Fibroblast of peridontal ligament (primary cell): ENCODE data around the gene PALMD.

Experiments
- DNase-seq: peaks from one replicate; pipeline ENCODE4 v3.0.0-alpha.2; 2010; ENCODE audit errors: extremely low read depth

Gene PALMD

DNA sequence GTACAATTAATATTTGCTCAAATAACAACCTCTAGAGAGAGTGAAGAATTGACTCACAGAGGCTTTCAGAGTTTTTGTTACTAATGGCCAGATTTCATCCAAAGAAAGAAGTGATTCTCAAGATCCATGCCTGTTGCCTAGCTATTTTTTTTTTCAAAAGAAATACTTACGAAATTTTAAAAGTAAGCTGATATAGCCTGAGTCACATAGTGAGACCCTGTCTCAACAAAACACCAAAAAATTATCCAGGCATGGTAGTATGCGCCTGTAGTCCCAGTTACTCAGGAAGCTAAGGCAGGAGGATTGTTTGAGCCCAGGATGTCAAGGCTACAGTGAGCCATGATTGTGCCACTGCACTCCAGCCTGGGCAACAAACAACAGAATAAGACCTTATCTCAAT, 14.6 kb downstream of the PALMD start:
- peak; percentile 43 for DNase-seq

DNA sequence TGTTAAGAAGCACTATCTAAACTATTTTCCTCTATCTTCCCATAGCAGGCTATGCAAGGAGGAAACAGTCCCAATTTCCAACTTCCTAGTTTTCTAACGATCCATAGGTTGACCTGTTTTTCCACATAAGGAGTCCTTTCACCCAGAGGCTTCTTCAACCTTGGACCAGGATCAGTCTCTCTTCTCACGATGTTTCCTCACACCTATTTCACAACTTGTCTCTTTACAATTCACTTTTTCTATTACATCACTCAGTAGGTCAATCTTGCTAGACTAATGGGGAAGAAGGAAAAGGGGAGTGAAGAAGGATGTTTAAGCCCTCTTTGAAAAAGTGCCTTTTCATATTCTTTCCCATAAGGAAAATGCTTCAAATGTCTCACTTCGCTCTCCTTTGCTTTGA, 15.9 kb downstream of the PALMD start:
- peak; percentile 19 for DNase-seq

DNA sequence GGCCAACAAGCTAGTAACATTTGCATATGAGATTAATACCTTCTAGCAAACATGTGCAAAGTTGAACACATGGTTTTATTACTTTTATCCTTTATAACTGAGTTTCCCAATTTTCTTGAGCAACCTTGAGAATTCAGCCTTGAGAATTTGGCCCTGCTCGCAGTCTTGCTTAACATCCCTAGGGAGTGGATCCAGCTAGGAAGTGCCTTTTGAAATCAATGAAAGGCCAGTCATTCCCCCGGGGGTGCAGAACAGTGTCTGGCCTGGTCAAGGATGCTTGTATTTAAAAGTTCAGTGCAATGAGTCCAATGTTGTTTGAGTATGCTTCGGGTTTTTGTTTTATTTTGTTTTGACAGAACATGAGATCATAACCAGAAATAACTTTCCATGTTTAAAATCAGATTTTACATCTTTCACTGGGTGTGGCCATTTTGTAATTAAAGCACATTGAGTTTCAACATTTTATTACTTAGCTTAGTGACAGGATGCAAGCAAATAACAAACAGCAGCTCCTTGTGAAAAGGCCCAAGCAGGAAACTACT, 16.7 kb downstream of the PALMD start:
- DNase-seq, result peak; percentile 98

DNA sequence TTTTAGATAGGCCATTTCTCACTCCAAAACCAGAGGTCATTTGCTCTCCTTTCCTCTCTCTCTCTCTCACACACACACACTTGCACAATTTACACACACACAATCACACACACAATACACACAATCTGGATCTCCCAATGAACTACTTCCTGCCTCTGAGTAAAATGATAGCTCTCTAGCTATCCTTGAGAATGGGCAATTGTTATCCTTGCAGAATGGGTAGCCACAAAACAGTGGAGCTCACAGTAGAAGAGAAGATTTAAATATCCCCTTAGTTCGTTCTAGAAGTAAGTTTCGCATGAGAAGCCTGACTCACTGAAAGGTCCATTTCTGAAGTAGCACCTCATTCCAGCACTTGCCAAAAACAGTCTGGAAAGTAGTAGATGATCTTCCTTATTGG, 17.6 kb downstream of the PALMD start:
- no peak for DNase-seq

DNA sequence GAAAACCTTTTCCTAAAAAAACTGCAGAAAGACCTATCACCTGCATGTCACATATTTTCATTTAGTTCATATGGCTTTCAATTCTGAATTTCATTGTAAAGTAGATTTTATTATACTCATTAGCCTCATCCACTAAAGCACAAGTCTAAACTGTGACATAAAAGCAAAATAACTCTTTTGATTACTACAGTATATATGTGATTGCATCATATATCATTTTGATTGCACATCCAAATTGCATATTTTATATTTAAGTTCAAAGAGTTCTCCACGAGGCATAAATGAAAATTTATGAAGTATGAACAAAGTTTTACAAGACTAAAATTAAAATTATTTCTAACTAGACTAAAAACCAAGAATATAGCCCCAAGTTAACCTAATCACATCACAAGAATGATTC, 19.3 kb downstream of the PALMD start:
- DNase-seq, result no peak

DNA sequence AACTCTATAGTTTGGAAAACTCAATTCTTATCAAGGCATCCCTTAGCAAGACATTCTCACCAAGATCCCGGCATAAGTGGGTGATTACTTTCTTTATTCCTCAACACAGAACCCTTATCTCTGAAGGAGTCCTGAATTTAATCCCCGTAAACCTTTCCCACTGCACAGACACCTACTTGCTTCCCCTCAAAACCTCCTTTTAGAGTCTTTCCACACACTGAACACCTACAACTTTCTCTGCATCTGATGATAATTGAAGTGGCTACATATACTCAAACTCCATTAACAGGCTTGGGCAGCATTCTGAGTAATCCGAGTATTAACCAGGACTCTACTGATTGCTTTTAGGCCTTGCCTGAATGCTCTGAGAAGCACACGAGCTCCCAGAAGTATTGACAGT, 23.5 kb downstream of the PALMD start:
- DNase-seq, result no peak

DNA sequence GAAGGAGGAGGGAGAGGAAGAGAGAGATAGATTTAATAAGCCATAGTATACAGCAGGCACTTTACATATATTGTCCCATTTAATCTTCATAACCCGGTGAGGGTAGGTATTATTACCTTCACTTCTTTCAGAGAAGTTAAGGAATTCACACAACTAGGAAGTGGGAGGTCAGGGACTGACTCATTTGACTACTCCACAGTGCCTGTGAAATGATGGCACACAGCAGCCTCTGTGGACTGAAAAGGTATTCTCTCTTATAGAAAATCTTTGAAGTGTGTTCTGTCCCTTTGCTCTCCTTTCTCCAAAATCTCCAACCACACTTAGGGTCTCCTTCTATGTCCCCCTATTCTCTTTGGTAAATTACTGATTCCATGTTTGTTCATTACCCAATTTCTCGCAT, 23.9 kb downstream of the PALMD start:
- DNase-seq, result no peak

DNA sequence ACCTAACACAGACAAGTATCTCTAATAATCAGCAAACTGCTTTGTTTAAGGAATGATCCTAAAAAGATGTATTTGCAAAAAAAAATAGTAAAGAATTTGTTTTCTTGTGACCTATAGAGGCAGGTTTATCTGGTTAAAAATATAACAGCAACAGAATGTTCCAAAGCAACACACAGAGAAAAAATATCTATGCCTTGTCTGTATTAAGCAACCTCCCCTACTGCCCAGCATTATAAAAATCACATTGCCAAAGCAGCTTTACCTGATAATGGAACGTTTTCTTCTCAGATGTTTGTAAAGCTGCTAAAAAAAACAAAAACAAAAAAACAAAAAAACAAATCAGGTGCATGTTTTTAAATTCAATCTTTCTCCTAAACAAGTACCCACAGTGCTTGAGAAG, 24.7 kb downstream of the PALMD start:
- no peak for DNase-seq

DNA sequence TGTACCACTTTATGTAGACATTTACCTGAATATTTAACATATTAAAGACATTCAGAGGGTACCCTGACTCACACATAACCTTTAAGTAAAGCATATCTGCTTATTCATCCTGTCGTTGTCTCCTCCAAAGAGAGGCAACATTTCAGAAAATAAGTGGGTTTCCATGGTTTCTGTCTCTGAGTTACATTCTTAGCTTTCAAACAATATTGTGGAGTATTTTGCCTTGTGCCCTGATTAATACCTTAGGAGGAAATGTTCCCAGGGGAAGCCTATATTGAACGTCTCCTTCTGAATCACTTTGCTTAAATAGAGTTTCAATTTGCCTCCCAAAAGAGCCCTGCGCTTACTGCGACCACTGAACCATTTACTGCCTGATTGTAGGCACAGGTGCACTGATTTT, 26.1 kb downstream of the PALMD start:
- no peak for DNase-seq

DNA sequence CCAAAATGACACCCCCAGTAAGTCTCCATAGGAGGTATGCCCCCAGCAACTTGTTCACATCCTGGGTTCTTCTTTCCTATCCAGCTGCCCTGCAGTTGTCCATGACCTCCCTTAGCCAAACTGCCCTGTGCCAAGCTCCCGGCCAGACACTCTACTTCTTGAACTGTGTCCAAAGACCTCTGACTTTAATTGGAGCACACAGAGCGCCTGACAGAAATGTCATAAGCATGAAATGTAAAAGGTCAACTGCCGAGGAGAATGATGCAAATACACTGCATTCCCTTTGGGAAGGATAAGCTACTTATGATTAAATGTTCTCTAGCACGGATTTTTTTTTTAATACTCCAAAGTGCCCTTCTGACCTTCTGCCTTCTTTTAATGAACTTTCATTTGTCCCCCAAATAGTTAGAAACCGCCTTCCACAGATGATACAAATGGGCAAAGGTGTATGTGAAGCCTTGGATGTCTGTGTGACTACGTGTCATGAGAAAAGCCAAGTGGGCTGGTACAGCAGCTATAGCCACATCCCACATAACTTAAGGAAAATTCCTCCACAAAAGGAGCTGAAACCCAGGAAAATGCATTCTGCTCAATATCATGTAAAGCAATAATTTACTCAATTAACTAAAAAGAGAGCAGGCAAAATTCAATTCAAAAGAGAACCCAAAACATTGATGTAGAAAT, 26.8 kb downstream of the PALMD start:
- DNase-seq, result peak; percentile 52

DNA sequence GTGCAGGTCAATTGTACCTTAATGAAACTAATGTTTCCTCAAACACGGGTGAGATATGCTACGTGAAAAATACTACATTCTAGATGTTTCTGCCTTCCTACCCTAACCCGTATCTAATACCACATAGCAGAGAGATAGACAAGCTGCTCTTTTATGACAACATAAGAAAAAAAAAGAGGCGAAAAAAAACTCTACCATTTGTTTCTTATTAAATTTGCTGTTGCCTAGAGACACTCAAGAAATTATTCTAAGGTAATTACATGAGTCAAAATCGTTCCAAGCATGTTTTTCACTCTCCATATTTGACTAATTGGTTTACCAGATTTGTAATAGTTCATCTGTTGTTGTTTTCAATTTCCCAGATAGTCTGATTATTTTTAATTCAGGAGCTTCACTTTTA, 27.4 kb downstream of the PALMD start:
- DNase-seq, result peak; percentile 39

DNA sequence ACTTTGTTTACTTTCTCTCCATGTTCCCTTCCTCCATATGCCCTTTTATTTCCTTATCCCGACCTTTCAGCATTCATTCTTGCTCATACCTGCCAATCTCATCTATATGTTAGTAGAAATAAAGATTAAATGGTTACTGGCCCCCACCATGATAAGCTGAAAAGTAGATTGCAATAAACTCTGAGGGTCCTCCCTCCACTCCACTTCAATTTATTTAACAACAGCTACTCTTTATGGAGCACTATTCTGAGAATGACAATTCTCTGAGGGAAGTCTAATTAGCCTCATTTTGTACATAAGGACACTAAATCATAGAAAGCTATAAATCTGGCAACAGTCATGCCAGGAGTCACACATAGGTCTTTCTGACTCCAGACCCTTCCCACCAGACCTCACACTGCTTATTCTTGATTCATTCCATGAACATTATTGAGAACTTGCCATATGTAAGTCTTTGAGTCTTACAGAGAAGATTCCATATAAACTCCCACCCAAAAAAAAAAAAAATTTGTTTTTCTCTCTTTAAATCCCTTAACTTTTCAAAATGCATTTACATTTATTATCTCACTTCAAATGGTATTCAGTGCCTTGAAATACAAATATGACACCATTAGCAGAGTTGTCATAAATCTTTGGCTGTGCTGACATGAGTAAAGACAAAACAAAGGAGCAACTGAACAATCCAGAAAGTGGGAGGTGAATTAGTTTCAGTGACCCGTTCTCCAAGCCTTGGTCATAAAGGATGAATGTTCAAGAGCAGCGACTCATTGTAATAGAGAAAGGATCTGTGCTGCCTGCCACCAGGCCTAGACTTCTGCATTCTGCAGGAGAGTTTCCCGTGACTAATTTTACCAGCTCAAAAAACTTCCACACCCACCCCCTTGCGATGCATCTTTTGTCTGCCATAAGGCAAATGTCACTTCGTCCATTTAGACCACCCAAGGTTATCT, 28.5 kb downstream of the PALMD start:
- DNase-seq, result no peak

DNA sequence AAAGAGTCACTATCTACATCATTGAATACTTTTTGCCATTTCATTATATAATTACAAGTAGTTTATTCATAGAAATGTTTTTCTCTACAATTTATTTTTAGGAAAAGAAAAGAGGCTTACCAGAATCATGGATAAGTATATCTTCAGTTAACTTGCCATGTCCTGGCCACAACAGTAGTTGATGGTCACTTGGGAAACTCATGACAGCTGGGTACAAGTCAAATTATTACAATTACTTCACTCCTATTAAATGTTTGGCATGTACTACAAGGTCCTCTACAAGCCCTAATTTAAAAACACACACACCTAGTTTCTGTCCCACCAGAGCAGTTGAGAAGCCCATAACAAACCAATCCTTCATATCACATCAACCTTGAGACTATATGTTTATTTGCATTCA, 29.4 kb downstream of the PALMD start:
- DNase-seq, result no peak

DNA sequence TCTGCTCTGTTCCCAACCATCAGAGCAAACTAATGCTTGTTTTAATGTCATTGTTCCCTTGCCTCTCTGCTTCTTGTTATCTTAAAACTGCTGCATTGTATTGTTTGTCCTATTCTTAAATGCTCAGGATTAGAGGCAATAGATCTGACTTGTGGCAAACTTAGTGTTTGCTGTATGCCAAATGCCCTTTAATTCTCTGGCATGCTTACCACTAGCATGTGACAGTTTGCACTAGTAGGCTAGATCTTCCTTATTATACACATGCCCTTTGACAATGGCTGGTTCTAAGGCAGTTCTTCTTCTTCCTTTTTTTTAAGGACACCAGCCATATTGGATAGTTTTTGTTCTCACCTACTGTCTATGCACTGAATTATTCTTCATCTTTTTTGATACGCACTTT, 30.1 kb downstream of the PALMD start:
- no peak for DNase-seq

DNA sequence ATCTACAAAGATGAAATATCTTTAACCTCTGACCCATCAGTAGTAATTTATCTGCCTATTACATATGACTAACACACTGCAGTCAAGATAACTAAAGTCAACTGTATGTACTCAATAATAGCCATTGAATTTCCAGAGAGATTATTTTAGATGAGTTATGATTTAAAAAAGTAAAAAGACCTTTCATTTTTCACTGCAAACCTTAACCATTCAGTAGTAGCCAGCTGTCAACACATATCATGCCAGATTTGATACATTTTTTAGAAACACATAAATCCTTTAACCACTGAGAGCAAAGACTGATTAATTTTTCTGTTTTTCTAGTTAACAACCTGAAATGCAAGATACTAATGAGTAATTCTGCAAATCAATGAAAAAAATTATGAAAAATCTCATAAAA, 31.0 kb downstream of the PALMD start:
- DNase-seq, result no peak

DNA sequence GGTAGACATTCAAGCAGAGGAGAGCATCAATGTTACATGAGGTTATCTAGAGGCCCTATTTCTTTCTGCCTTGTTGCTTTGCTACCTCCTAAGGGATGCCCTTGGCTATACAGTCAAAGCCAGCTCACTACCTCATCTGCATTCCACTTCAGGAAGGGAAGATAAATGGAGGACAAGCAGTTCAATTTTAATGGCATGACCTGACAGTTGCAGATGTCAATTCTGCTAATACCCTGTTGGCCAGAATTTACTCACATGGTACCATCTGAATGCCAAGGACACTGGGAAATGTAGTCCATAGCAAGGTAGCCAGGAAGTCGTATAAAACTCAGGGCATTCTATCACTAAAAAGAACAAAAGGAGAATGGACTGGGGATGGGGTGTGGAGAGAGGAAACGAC, 31.5 kb downstream of the PALMD start:
- no peak for DNase-seq

DNA sequence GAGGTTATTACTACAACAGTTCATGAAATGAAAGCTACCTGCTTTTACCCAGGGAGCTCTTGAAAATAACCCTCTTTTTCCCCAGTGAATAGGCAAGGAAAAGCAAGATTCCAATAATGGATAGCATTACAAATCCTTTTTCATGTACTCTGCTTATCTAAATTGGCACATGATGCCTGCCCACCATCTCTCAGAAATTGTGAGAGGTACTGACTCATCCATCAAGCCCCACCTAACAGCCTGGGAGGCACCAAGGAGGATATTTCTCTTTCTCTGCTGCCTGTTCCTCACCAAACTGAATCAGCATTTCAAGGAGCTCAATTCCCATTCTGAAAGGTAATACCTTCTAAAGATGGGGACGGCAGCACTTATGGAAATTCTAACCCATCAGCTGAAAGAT, 34.4 kb downstream of the PALMD start:
- no peak for DNase-seq

DNA sequence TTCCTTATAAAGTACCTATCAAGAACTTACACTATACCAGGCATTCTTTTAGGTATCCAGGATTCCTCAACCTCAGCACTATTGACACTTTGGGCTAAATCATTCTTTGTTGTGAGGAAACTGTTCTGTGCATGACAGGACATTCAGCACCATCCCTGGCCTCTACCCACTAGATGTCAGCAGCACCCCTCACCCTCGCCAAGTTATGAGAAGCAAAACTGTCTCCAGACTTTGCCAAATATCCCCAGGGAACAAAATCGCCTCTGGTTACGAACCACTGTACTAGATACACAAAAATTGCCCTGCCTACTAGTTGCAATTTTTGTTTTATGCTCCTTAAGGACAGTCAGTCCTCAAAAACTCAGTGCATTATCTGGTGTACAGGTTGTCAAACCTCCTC, 35.7 kb downstream of the PALMD start:
- no peak for DNase-seq

DNA sequence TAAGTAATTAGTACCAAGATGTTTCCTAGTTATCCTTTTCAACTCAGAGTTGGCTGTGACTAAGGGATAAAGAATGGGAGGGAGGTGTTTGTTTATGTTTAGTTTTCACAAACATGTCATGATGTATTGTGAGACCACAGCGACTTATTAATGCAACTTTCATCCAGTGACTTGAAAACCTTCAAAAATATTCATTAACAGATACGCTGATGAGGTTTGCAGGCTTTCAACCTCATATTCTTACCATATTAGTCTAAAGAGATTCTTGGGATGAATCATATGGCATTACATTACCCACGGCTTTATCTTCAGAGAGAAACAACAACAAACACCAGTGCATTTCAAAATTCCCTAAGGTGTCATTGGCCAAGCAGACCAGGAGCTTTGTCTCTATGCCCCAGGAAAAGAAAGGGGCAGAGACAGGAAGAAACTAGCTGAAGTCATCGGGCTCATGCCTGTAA, 36.4 kb downstream of the PALMD start:
- DNase-seq, result peak; percentile 50

DNA sequence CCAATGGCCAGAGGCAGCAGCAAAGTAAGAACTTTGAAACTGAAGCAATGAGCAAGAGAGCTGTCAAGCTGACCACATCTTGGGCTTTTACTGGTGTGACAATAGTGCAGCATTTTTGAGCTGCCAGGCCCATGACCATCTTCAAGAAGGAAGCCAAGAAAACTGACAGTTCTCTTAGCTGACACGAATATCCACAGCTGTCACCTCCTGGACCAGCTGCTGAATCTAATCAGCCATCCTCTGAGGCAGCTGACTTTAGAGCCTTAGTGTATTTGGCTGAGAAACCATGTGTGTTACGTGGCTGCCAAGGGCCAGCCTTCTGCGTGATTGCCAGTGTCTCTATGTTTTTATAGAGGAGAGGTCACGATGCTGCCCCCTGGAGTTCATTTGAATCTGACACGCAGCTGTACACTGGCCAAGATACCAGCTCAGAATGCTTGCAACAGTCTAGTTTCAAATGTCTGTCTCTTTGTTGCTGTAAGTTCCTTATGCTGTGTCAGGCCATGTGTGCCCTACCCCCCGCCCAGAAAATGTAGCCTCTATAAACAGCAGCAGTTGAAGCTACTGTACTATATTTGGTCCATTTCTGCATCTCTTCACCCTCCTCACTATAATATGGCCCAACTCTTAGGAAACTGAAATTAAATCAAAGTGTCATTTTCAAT, 39.7 kb downstream of the PALMD start:
- DNase-seq, result peak; percentile 97

DNA sequence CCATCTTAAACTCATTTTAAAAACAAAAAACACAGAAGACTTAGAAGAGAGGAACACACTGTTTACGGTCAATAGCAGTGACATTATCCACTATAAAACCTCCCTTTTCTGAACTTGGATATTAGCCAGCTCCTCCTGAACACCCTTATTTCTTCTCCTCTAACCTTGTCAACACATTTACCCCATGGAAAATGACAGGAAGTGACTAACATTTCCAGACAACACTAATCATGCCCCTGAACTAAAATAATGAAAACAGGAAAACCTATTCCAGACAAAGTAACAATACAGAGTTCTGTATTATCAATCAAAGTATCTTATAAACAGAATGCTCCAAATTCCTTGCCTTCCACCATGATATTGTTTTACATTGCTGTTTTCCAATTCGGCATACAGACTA, 45.3 kb downstream of the PALMD start:
- DNase-seq, result no peak

DNA sequence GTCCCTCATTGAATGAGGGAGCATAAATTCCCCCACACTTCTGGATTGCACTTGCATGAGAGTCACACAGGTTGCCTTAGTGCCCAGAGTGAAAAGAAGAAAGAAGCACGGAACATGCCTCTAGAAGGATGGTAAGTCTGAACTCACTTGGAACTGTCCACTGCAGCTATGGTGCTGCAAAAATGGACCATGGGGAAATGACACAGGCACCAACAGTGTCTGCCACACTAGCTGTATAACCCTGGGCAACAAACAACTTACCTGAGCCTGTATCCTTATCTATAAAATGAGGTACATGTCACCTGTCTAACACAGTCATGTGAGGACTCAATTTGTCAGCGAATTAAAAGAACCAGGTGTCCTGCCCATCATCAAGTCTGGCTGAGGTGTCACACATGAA, 50.7 kb downstream of the PALMD start:
- DNase-seq, result no peak
